SHP77 treated with DMSO at 0.1 percent for 48 hours (cell line): Measurements from ENCODE around the gene AKAP7.
"Not testable (repeated sequence)": the region's sequence is repeated elsewhere in the genome, so short reads cannot be mapped to it uniquely, and the experiment has no call there.

Experiments
- DNase-seq: peaks from one replicate; lab custom pipeline; 2025; lab: John Stamatoyannopoulos, UW

The AKAP7 gene

GRCh38 chr6:131135244-131136020 lies at the start of gene AKAP7:
Gene AKAP7 (plus strand): TSS chr6:131135467. CDS start chr6:131135764, 297 bp downstream.
- DNase-seq: no peak

GRCh38 chr6:131090339-131090738 lies 44.9 kb upstream of the AKAP7 start:
- not testable (repeated sequence) for DNase-seq

GRCh38 chr6:131091944-131092343 lies 43.3 kb upstream of the AKAP7 start:
- not testable (repeated sequence) for DNase-seq

- DNase-seq: no peak
Measured at GRCh38 chr6:131093334-131093733, 41.9 kb upstream of the AKAP7 start.

GRCh38 chr6:131096786-131097185 lies 38.5 kb upstream of the AKAP7 start:
- no peak for DNase-seq

GRCh38 chr6:131101911-131102680 lies 33.2 kb upstream of the AKAP7 start:
- DNase-seq: no peak

GRCh38 chr6:131103296-131103695 lies 32.0 kb upstream of the AKAP7 start:
- no peak for DNase-seq

- DNase-seq: no peak
Measured at GRCh38 chr6:131103901-131104300, 31.4 kb upstream of the AKAP7 start.

GRCh38 chr6:131107151-131107550 lies 28.1 kb upstream of the AKAP7 start:
- DNase-seq: no peak

- no peak for DNase-seq
Measured at GRCh38 chr6:131112249-131112648, 23.0 kb upstream of the AKAP7 start.

- no peak for DNase-seq
Measured at GRCh38 chr6:131115651-131116050, 19.6 kb upstream of the AKAP7 start.

- DNase-seq: no peak
Measured at GRCh38 chr6:131116321-131116720, 18.9 kb upstream of the AKAP7 start.

GRCh38 chr6:131116755-131117360 lies 18.4 kb upstream of the AKAP7 start:
- DNase-seq: no peak

- no peak for DNase-seq
Measured at GRCh38 chr6:131117878-131118277, 17.4 kb upstream of the AKAP7 start.

- no peak for DNase-seq
Measured at GRCh38 chr6:131122007-131122406, 13.3 kb upstream of the AKAP7 start.

GRCh38 chr6:131122516-131122915 lies 12.8 kb upstream of the AKAP7 start:
- no peak for DNase-seq

GRCh38 chr6:131124336-131125071 lies 10.8 kb upstream of the AKAP7 start:
- DNase-seq: no peak

GRCh38 chr6:131125431-131125830 lies 9.8 kb upstream of the AKAP7 start:
- no peak for DNase-seq

GRCh38 chr6:131129689-131130553 lies 5.3 kb upstream of the AKAP7 start:
- DNase-seq: no peak

GRCh38 chr6:131130554-131130940 lies 4.7 kb upstream of the AKAP7 start:
- no peak for DNase-seq

GRCh38 chr6:131132360-131132759 lies 2.9 kb upstream of the AKAP7 start:
- no peak for DNase-seq
